Measurements from ENCODE around the gene CRB3.

CRB3 gene

DNA sequence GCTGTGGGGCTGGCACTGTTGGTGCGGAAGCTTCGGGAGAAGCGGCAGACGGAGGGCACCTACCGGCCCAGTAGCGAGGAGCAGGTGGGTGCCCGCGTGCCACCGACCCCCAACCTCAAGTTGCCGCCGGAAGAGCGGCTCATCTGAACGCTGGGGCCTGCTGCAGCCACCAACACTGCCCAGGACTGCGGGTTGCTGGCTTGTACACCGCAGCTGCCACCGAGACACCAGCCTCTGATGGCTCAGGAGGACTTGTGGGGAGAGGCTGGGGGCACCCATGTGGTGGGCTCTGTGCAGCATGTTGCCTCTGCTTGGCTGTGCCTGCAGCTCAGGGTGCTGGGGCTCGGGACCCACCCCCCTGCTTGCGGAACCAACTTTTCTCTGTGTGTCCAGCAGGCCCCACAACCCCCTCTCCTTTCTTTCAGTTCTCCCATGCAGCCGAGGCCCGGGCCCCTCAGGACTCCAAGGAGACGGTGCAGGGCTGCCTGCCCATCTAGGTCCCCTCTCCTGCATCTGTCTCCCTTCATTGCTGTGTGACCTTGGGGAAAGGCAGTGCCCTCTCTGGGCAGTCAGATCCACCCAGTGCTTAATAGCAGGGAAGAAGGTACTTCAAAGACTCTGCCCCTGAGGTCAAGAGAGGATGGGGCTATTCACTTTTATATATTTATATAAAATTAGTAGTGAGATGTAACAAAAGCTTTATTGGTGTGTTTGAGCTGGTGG, 2.6 kb downstream of the CRB3 start:
- DNase-seq (ENCODE audit: low read depth): no peak

DNA sequence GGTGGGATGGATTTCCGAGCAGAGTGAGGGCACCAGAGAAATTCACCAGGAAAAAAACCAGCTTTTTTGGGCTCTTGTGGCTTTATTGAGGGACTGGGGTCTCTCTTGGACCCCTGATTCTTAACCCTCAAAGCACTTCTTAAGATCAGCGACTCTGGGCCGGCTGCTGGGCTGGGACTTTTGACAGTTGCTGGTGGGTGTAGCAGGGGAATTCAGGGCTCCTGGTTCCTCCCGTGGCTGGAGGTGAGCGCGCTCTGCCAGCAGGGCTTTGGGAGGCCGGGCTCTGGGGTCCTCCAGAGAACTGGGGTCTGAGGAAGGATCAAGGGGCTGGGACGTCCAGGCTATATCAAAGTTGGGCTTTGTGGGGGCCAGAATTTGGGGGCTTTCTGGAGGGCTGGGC, 3.3 kb downstream of the CRB3 start:
- no peak for DNase-seq (ENCODE audit: low read depth)

DNA sequence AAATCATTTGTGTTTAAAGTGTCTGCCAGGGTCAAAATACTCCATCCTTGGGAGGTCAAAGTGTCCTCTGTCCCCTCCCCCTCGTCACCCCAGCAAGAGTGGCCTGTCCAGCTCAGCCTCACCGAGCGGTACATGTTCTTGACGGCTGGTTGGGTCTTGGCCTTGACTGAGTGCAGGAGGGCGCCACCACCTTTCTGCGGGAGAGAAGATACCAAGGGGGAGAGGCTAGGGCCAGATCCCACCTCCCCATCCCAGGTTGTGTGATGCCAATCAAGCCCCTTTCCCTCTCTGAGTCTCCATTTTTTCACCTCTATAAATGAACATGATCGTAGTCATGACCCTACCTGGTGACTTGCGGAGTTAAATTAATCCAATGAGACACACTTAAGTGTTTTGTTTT, 6.1 kb downstream of the CRB3 start:
- DNase-seq (ENCODE audit: low read depth): no peak

DNA sequence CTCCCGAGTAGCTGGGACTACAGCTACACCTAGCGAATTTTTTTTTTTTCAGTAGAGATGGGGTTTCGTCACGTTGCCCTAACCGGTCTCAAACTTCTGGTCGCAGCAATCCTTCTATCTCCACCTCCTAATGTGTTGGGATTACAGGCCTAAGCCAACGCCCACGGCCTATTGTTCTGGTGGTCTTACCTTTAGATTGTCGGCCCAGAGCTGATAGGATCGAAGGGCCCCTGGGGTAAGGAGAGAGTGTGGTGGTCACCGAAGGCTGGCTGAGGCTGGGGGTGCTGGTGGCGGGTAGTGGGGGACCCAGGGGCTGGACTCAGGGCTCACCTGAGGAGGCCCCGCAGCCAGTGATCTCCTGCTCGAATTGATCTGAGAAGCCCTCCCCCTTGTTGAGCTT, 7.0 kb downstream of the CRB3 start:
- DNase-seq (ENCODE audit: low read depth): no peak

DNA sequence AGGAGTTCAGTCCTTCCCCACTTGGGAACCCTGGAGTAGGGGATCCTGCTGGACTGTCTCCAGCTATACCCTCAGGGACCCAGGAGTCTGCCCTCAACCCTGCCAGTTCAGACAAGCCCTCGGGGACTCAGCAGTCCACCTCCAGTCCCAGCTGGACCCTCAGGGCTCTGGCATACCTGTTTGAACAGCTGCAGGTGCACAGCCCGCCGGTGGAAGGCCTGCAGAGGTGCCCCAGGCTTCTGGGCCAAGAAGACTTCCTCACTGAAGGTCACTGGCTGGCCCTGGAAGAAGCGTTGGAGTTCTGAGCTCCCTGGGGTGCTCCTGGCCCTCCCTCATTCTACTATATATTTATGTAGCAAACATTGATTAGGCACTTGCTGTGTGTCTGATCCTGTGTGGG, 8.6 kb downstream of the CRB3 start:
- DNase-seq (ENCODE audit: low read depth): no peak

DNA sequence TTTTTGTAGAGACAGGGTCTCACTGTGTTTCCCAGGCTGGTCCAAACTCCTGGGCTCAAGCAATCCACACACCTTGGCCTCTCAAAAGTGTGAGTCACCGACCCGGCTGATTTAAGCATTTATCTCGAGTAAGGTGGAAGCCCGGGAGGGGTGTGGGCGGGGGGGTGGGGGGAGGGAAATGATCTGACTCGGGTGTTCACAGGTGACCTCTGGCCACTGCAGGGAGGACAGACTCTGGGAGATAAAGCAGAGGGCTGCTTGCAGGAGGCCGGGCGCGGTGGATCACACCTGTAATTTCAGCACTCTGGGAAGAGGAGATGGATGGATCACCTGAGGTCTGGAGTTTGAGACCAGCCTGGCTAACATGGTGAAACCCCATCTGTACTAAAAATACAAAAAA, 9.6 kb downstream of the CRB3 start:
- no peak for DNase-seq (ENCODE audit: low read depth)

DNA sequence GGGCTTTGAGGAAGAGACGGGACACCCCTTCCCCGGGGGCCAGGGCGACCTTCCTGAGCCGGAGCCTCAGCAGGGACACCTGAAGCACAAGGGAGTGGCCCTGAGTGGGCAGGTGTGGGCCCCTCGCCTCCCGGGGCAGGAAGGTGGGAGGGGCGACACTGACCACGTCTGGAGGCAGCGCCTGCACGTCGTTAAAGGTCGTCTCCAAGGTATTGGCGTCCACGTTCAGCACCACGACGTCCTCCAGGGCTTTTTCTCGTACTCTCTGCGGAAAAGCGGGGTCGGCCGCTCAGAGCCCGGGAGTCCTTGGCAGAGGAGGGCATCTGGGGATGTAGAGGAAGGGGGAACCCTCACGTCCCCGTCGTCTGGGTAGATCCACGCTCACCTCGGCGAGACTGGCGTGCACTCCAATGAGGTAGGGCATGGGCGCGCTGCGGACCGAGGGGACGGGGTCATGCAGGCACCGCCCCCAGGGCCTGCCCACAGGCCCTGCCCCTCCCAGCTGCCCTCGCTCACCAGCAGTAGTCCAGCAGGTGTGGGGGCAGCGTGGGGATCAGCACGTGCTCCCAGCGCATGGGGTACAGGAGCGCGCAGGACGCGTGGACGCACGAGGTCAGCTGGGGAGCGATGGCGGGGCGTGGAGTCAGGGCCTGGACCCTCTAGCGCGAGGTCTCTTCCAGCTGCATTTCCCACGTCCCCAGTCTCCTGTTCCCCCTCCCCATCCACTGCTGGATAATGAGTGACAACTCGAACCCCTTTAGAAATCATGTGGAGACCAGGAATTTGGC, 11.4 kb downstream of the CRB3 start:
- DNase-seq (ENCODE audit: low read depth): no peak

DNA sequence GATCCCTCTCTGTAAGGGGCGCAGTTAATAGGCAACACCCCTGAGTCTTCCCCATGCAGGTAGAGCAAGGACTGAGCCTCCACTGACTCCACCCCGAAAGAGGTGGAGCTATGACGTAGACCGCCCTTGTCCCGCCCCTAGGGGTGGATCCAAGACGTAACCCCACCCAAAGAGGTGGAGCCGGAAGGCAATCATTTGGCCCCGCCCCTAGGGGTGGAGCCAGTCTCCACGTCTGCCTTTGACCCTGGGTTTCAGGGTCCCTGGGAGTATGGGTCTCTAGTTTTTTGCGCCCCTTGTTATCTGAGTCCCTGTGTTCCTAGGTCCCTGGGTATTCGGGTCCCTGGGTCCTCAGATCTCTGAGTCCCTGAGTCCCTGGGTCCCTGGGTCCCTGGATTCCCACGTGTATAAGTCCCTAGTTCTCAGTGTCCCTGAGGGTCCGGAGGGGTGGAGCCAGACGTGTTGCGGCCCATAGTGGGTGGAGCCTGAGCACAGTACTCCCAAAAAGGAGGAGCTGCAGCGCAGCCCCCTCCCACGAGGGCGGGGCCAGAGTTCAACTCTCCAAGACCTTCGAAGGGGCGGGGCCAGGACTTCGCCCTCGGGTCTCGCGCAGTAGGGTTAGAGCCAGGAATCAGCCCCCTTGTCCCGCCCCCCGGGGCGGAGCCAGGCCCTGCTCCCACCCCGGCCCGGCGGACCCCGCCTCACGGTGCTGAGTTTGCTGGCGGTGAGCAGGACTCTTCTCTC, 12.3 kb downstream of the CRB3 start:
- DNase-seq (ENCODE audit: low read depth): no peak

DNA sequence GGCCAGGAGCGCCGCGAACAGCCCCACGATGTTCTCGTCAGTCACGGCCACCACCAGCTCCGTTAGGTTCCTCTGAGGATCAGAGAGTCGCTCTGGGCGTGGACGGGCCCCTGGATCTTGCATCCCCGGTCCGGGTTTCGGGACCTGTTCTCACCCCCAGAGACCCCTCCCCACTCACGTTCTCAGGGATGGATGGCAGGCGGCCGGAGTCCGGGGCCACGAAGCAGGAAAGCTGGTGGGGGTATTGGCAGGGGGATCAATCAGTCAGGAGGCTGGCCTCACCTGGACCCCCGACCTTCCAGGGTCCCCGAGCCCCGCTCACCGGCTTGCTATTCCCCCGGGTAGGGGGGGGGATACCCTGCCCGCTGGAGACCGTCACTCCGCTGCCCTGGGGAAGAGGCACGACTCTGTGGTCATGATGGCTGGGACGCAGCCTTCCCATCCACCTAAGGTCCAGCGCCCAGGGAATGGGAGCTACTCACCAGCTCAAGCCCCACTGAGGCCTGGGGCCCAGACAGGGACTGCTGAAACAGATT, 12.9 kb downstream of the CRB3 start:
- no peak for DNase-seq (ENCODE audit: low read depth)

DNA sequence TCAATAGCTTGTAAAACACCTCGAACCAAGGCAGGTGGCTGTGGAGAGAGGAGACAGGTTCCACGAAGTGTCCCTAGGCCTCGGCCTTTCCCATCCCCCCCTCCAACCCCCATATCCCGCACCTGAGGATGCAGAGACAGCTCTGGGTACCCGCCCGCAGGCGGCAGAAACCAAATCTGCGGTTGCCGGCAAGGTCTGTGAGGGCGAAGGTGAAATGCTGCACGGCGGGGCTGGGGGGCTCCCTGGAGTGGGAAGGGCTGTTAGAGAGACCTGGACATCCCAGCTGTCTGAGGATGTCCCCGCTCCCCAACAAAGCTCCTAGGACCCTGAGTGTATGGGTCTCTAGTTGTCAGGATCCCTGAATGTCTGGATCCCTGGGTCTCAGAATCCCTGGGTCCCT, 14.7 kb downstream of the CRB3 start:
- no peak for DNase-seq (ENCODE audit: low read depth)

DNA sequence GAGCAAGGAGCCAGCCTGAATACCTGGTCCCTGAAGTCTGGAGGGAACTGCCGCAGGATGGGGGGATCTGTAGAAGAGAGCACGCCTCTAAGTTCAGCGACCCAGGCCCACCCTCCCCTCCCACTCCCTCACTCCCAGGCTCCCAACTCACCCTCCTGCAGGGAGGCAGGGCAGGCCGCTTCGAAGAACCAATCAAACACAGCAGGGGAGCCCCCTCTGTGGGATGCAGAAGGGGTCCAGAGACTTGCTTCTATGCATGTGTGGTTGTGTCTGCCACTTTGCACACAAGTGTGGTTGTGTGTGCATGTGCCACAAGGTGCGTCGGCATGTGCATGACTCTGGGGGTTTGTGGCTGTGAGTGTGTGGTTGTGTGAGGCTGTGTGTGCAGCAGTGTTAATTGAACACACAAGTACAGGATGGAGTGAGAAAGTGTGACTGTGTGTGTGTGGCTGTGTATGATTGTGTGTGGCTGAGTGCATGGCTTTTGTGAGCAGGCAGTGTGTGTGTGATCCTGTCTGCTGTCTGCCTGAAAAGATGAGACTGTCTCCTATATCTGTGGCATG, 15.8 kb downstream of the CRB3 start:
- no peak for DNase-seq (ENCODE audit: low read depth)

DNA sequence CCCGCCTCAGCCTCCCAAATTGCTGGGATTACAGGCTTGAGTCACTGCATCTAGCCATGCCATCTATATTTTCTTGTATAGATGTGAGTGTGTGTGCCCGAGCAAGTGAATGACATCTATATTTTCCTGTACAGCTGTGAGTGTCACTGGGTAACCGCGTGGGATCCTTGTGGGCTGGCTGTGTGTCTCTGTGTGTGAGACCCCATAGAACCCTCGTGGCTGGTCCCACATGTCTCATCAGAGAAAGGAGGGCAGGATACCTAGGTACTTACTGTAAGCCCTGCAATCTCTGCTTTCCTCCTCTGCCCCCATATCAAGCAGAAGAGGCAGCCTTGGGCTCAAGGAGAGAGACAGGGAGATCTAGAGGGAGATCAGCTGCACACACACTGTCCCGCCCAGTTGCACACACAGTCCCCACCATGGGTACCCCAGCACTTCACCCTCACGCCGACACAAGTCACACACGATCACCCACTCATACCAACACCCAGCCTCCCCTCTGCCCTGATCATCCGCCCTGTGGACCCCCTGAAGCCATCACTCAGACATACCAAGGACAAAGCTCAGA, 16.9 kb downstream of the CRB3 start:
- DNase-seq (ENCODE audit: low read depth): no peak

DNA sequence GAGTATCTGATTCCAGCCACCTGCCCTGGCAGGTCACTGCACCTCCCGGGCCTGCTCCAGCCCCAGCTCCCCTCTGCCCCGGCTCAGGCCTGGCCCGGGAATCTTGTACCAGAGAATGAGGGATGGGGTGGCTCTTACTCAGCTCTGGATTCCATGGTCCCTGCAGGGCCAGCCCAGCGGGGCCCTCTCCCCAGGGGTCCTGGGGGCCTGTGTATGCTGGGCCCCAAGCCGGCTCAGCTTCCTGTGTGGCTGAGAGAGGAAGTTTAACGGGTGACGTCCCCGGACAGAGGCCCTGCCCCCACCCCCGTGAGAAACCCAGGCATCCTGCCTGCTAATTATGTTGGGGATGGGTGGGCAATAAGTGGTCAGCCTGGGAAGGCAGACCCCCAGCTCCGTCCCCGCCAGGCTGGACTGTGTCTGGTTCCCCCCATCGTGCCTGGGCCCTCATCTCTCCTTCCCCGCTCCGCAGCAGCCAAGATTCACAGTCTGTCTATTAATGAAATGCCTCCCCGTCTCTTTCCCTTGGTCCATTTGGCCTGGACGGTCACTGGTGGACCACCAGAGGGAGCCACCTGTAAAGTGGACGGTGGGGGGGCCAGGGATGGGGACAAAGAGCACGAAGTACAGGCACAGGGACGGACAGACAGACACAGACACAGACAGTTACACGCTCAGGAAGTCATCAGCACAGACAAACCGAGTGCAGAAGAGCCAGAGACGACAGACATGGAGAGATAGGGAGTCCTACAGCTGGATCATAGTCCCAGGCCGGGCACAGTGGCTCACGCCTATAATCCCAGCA, 17.7 kb downstream of the CRB3 start, which contains the start of gene DENND1C:
DENND1C (minus strand) TSS at position 247 of the 802 bp plus-strand sequence; CDS start at position 155, 92 bp downstream.
- DNase-seq (ENCODE audit: low read depth): no peak

DNA sequence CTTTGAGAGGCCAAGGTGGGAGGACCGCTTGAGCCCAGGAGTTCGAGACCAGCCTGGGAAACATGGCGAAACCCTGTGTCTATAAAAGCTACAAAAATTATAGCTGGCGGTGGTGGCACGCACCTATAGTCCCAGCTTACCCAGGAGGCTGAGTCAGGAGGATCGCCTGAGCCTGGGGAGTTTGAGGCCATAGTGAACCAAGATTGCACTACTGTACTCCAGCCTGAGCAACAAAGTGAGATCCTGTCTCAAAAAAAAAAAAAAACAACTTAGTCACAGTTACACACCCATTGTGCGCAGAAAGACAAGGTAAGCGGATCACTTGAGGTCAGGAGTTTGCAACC, 18.2 kb downstream of the CRB3 start:
- DNase-seq (ENCODE audit: low read depth): no peak

DNA sequence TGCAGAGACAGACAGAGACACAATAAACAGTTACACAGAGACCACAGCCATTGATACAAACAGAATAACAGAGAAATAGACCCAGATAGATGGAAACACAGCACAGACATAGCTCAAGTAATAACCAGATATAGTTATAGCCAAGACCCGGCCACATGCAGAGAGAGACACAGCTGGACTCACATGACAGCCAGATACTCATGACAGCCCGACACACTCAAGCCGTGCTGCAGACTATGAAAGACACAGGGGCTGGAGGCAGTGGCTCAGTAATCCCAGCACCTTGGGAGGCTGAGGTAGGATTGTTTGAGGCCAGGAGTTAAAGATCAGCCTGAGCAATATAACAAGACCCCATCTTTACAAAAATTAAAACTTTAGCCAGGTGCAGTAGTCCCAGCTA, 19.2 kb downstream of the CRB3 start:
- no peak for DNase-seq (ENCODE audit: low read depth)

DNA sequence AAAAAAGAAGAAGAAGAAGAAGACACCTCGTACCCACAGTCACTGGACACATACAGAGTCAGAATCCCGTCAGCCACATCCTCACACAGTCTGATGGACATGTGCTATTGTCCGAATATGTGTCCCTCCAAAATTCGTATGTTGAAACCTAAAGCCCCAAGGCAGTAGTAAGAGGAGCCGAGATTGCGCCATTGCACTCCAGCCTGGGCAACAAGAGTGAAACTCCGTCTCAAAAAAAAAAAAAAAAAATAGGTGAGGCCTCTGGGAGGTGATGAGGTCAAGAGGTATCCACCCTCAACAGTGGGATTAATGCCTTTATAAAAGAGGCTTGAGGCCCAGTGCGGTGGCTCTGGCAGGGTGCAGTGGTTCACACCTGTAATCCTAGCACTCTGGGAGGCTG, 20.2 kb downstream of the CRB3 start:
- DNase-seq (ENCODE audit: low read depth): no peak

DNA sequence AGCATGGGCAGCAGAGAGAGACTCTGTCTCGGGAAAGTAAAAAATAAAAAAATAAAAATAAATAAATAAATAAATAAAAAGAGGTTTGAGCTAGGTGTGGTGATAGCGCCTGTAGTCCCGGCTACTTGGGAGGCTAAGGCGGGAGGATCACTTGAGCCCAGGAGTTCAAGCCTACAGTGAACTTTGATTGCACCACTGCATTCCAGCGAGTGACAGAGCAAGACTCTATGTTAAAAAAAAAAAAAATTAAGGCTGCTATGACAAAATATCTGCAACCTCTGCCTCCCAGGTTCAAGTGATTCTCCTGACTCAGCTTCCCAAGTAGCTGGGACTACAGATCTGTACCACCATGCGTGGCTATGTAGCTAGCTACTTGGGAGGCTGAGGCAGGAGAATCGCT, 20.8 kb downstream of the CRB3 start:
- DNase-seq (ENCODE audit: low read depth): no peak

DNA sequence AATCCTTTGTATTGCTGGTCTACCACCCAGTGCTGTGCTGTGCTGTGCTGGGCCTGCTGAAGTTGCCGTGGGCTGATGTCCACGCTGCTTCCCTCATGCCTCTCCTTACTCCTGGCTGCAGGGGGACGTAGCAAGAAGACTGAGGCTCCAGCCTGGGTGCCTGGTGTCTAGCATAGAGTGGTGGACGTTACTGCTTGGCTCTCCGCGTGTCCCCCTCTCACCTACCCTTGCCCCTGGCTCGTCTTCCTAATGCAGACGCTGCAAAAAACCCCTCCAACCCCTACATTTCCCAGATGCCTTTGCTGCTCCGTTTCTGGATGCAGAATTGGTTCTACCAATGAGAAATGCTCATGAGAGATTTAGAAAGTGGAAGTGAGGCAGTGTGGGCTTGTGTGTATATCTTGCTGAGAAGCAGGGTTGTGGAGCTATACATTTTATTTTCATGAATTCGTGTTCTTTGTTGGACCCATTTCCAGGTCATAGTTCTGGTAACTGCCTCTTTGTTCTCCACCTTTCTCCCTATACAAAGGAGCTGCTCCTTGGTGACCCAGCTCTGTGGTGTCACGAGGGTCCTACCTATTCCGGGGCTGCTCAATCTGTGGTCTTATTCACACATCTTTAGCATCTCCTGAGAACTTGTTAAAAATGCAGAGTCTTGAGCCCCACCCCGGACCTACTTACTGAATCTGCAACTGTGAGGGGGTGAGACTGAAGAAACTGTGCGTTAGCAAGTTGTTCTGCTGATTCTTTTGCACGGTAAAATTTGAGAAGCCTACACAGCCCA, 25.4 kb downstream of the CRB3 start:
- DNase-seq (ENCODE audit: low read depth): no peak

DNA sequence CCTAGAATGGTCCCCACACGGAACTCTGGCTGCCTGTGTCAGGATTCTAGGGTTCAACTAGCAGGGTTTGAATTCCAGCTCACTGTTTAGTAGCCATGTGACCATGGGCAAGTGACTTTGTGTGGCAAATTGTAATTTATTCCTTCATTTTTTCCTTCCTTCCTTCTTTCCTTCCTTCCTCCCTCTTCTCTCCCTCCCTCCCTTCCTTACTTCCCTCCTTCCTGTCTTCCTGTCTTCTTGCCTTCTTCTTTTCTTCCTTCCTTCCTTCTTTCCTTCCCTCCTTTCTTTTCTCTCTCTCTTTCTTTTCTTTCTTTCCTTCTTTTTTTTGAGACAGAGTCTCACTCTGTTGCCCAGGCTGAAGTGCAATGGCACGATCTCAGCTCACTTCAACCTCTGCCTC, 26.1 kb downstream of the CRB3 start:
- no peak for DNase-seq (ENCODE audit: low read depth)

DNA sequence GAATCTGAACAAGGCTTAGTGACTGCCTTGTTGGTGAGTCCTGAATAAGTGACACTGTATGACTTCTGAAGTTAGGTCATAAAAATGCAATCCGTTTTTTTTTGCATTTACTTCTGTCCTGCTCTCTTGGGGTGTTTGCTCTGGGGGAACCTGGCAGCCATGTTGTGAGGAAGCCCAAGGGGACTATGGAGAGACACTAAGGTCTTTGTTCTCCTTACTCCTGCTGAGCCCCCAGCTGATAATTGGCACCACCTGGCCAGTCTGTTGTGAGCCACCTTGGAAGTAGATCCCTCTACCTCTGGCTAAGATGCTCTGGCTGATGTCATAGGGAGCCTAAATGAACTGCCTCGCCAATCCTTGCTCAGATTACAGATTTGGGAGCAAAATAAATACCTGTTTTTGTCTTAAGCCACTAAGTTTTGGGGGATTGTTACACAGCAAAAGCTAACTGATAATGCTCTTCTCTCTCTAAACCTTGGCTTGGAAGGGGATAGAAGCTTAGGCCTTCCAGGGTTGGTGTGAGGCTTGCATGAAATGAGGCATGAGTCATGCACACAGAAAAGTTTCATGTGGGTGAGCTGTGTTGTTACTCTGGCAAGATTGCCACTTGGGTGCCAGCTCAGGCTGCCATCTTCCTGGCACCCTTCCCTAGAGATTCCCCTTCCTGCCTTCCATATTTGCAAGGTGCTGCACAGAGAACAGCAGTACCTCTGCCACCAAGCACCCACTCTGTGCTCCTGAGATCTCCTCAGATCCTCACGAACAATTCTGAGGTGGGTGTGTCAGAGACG, 27.9 kb downstream of the CRB3 start:
- DNase-seq (ENCODE audit: low read depth): no peak
